WTC11 (cell line): ENCODE data around the gene ZNF700. TPM values are rescaled to one million over a fixed set of nuclear protein-coding genes. Genes with fewer than 3 reads are reported as not detected.

Experiments
- ATAC-seq: fragments of 200-7000 bp; cut with Tn5 transposase; 2 replicates; pipeline ENCODE4 v1.10.0; 2021; ENCODE audit warnings: mild to moderate bottlenecking, moderate library complexity
- CTCF ChIA-PET: fragments of 300-600 bp; sonication (Branson Sonifier 250); formaldehyde crosslinking; loops from one replicate; lab custom pipeline; 2021; ENCODE audit warnings: antibody characterized with exemption; lab: Charles Lee
- POLR2A ChIA-PET: fragments of 350-600 bp; sonication (Branson Sonifier 250); formaldehyde crosslinking; loops from one replicate; lab custom pipeline; 2021; ENCODE audit warnings: antibody characterized with exemption; lab: Charles Lee
- DNase-seq: peaks from one replicate; pipeline ENCODE4 v3.0.0; 2021; ENCODE audit warnings: low spot score
- H3K27ac Mint-ChIP-seq: 2 replicates; pipeline ENCODE4 v1.8.0; 2021; ENCODE audit warnings: mixed read lengths
- H3K27me3 Mint-ChIP-seq: 2 replicates; pipeline ENCODE4 v1.8.0; 2021; ENCODE audit warnings: low read depth, mild to moderate bottlenecking, moderate library complexity, mixed read lengths
- H3K36me3 Mint-ChIP-seq: 2 replicates; pipeline ENCODE4 v1.8.0; 2021; ENCODE audit warnings: mixed read lengths
- H3K4me1 Mint-ChIP-seq: 2 replicates; pipeline ENCODE4 v1.8.0; 2022; ENCODE audit warnings: mixed read lengths
- H3K4me3 Mint-ChIP-seq: 2 replicates; pipeline ENCODE4 v1.8.0; 2021; ENCODE audit warnings: mild to moderate bottlenecking, moderate library complexity, mixed read lengths
- H3K9me3 Mint-ChIP-seq: 2 replicates; pipeline ENCODE4 v1.8.0; 2021; ENCODE audit warnings: mixed read lengths
- ATF1 ChIP-seq: sonication (generic); formaldehyde crosslinking; IDR thresholded peaks from 2 replicates; pipeline ENCODE4 v1.8.1; 2023; ENCODE audit warnings: mild to moderate bottlenecking, moderate library complexity, missing genetic modification reagents
- CREM ChIP-seq: sonication (generic); formaldehyde crosslinking; IDR thresholded peaks from 2 replicates; pipeline ENCODE4 v1.8.1; 2022; ENCODE audit warnings: mild to moderate bottlenecking, missing genetic modification reagents, moderate library complexity
- ETV6 ChIP-seq: sonication (generic); formaldehyde crosslinking; IDR thresholded peaks from 2 replicates; pipeline ENCODE4 v1.8.1; 2022; ENCODE audit warnings: mild to moderate bottlenecking, missing genetic modification reagents
- FOXJ3 ChIP-seq: sonication (generic); formaldehyde crosslinking; IDR thresholded peaks from 2 replicates; pipeline ENCODE4 v1.9.0; 2021; ENCODE audit warnings: missing genetic modification reagents, mild to moderate bottlenecking, borderline replicate concordance
- MXD4 ChIP-seq: fragments of 250-450 bp; sonication (Bioruptor Pico); IDR thresholded peaks from 2 replicates; pipeline ENCODE4 v1.8.0; 2021; ENCODE audit warnings: mild to moderate bottlenecking, moderate library complexity, borderline replicate concordance
- NFATC4 ChIP-seq: fragments of 250-450 bp; sonication (Bioruptor Pico); IDR thresholded peaks from 2 replicates; pipeline ENCODE4 v1.9.0; 2021; ENCODE audit warnings: mild to moderate bottlenecking
- NFE2L1 ChIP-seq: sonication (generic); formaldehyde crosslinking; IDR thresholded peaks from 2 replicates; pipeline ENCODE4 v1.8.1; 2023; ENCODE audit warnings: missing genetic modification reagents
- NR3C1 ChIP-seq: sonication (generic); formaldehyde crosslinking; conservative IDR thresholded peaks from 2 replicates; pipeline ENCODE4 v1.8.1; 2023; ENCODE audit warnings: low read depth, mild to moderate bottlenecking, missing genetic modification reagents
- PRRX2 ChIP-seq: fragments of 250-450 bp; sonication (Bioruptor Pico); IDR thresholded peaks from 2 replicates; pipeline ENCODE4 v1.8.0; 2021; ENCODE audit warnings: mild to moderate bottlenecking
- RORB ChIP-seq: fragments of 250-450 bp; sonication (Bioruptor Pico); IDR thresholded peaks from 2 replicates; pipeline ENCODE4 v1.9.0; 2021; ENCODE audit warnings: mild to moderate bottlenecking
- SP1 ChIP-seq: sonication (generic); formaldehyde crosslinking; conservative IDR thresholded peaks from 2 replicates; pipeline ENCODE4 v1.8.1; 2022; ENCODE audit warnings: missing genetic modification reagents
- STAT6 ChIP-seq: sonication (generic); formaldehyde crosslinking; conservative IDR thresholded peaks from 2 replicates; pipeline ENCODE4 v1.8.1; 2023; ENCODE audit warnings: mild to moderate bottlenecking, low read depth, missing genetic modification reagents, moderate library complexity
- ZNF416 ChIP-seq: fragments of 250-450 bp; sonication (Bioruptor Pico); IDR thresholded peaks from 2 replicates; pipeline ENCODE4 v1.9.0; 2021; ENCODE audit warnings: mild to moderate bottlenecking, inconsistent platforms
- total RNA-seq: library from RNA; stranded (reverse); gene quantifications from 3 replicates; pipeline ENCODE4 v1.2.3, GENCODE V29; 2021
- TF ChIP-seq, protein P1 (sequence below): sonication (generic); formaldehyde crosslinking; IDR thresholded peaks from 2 replicates; pipeline ENCODE4 v1.8.0; 2022; ENCODE audit warnings: mild to moderate bottlenecking, missing genetic modification reagents
- TF ChIP-seq, protein P2 (sequence below): fragments of 250-450 bp; sonication (Bioruptor Pico); conservative IDR thresholded peaks from 2 replicates; pipeline ENCODE4 v1.9.0; 2021; ENCODE audit warnings: mild to moderate bottlenecking
- TF ChIP-seq, protein P3 (sequence below): sonication (generic); formaldehyde crosslinking; IDR thresholded peaks from 2 replicates; pipeline ENCODE4 v1.8.1; 2022; ENCODE audit warnings: mild to moderate bottlenecking, moderate library complexity, missing genetic modification reagents
- TF ChIP-seq, protein P4 (sequence below): sonication (generic); formaldehyde crosslinking; IDR thresholded peaks from 2 replicates; pipeline ENCODE4 v1.8.0; 2023; ENCODE audit warnings: mild to moderate bottlenecking, missing genetic modification reagents
- TF ChIP-seq, protein P5 (sequence below): fragments of 250-450 bp; sonication (Bioruptor Pico); IDR thresholded peaks from 2 replicates; pipeline ENCODE4 v1.9.0; 2021; ENCODE audit warnings: mild to moderate bottlenecking
- TF ChIP-seq, protein P6 (sequence below): sonication (generic); formaldehyde crosslinking; IDR thresholded peaks from 2 replicates; pipeline ENCODE4 v1.8.1; 2023; ENCODE audit warnings: mild to moderate bottlenecking, missing genetic modification reagents, moderate library complexity
- TF ChIP-seq, protein P7 (sequence below): sonication (generic); formaldehyde crosslinking; IDR thresholded peaks from 2 replicates; pipeline ENCODE4 v1.8.1; 2023; ENCODE audit warnings: mild to moderate bottlenecking, moderate library complexity, missing genetic modification reagents

Gene ZNF700
- total RNA-seq, 1 experiment from 2014 or later: 9.1 TPM

DNA sequence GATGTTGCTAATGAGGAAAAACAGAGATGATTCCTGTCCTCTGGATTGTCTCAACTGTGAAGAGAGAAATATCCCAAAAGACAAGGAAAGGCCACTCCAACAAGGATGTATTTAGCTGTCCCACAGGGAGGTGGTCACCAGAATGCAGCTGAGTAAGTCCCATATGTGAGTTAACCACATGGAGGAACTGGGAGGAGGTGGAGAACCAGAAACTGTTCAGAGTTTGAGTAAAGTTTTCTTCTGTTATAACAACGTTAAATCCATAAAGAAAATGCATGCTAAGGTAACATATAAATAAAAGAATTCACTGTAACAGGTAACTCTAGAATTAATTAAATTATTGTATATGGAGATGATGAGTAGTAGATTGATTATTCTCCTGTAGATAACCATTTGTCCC lies 45.3 kb downstream of the ZNF700 start:
- no peaks in the 10 kb centered on the region for H3K36me3 Mint-ChIP-seq
- ATAC-seq (no peak), DNase-seq (no peak)
- CTCF ChIA-PET: interaction anchor here (1.1 kb wide), 1 partner anchor 15 kb away, joined by 3 read pairs; no protein-coding TSS in a partner anchor
- peaks cover 18% of the 10 kb centered on the region for H3K27me3 Mint-ChIP-seq
- POLR2A ChIA-PET: no interaction called here
- TF ChIP-seq STAT6: no peak
- TF ChIP-seq CREM: no peak
- H3K27ac Mint-ChIP-seq: no peak overlapping the region
- H3K4me1 Mint-ChIP-seq: peaks cover 8% of the 10 kb centered on the region
- H3K4me3 Mint-ChIP-seq: no peak overlapping the region
- peaks cover 9% of the 10 kb centered on the region for H3K9me3 Mint-ChIP-seq

GRCh38 chr19:11971041-11971440 lies 46.1 kb downstream of the ZNF700 start:
- ChIA-PET CTCF (no interaction called here), POLR2A (interaction anchor here (0.6 kb wide), 1 partner anchor 88 kb away, joined by 3 read pairs; no protein-coding TSS in a partner anchor)
- Mint-ChIP-seq H3K4me1 (peaks cover 1% of the 10 kb centered on the region), H3K9me3 (peaks cover 15% of the 10 kb centered on the region), H3K27me3 (peaks cover 11% of the 10 kb centered on the region), H3K27ac (no peak overlapping the region), H3K36me3 (peaks cover 6% of the 10 kb centered on the region), H3K4me3 (no peak overlapping the region)
- DNase-seq (no peak), ATAC-seq (no peak)
- TF ChIP-seq SP1 (CRISPR knock-in tag): no peak
- no peak for TF ChIP-seq STAT6
- no peak for TF ChIP-seq RORB (CRISPR knock-in tag)
- TF ChIP-seq NR3C1: no peak
- TF ChIP-seq, protein P1, sequence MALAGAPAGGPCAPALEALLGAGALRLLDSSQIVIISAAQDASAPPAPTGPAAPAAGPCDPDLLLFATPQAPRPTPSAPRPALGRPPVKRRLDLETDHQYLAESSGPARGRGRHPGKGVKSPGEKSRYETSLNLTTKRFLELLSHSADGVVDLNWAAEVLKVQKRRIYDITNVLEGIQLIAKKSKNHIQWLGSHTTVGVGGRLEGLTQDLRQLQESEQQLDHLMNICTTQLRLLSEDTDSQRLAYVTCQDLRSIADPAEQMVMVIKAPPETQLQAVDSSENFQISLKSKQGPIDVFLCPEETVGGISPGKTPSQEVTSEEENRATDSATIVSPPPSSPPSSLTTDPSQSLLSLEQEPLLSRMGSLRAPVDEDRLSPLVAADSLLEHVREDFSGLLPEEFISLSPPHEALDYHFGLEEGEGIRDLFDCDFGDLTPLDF (CRISPR knock-in tag): no peak
- TF ChIP-seq, protein P2, sequence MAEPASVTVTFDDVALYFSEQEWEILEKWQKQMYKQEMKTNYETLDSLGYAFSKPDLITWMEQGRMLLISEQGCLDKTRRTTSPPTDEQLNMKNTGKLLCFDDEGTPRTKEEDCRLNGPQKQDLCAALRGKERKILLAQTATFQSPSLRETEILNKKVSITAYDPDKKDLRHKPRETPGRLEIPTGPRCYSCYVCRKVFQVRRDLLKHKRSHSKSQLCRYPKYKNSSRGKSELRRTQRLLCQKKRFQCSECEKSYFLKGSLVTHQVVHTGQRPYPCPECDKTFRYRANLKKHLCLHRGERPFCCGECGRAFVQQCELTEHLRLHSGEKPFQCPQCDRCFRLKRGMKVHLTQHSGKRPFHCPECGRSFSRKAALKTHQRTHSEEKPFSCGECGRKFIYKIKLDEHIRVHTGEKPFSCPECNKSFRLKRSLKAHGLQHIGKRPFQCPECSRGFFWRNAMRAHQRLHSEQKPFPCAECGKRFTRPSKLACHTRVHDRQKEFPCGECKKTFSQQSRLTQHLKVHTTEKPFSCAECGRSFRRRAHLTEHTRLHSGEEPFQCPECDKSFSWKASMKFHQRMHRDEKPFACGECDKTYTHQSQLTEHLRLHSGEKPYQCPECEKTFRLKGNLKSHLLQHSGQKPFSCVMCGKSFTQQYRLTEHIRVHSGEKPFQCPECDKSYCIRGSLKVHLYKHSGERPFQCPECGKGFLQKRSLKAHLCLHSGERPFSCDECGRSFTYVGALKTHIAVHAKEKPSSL (CRISPR knock-in tag): no peak
- TF ChIP-seq, protein P3, sequence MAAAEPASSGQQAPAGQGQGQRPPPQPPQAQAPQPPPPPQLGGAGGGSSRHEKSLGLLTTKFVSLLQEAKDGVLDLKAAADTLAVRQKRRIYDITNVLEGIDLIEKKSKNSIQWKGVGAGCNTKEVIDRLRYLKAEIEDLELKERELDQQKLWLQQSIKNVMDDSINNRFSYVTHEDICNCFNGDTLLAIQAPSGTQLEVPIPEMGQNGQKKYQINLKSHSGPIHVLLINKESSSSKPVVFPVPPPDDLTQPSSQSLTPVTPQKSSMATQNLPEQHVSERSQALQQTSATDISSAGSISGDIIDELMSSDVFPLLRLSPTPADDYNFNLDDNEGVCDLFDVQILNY: no peak
- no peak for TF ChIP-seq NFE2L1 (CRISPR knock-in tag)
- no peak for TF ChIP-seq MXD4 (CRISPR knock-in tag)
- no peak for TF ChIP-seq ATF1
- no peak for TF ChIP-seq PRRX2
- no peak for TF ChIP-seq ZNF416 (CRISPR knock-in tag)
- no peak for TF ChIP-seq NFATC4
- TF ChIP-seq, protein P4, sequence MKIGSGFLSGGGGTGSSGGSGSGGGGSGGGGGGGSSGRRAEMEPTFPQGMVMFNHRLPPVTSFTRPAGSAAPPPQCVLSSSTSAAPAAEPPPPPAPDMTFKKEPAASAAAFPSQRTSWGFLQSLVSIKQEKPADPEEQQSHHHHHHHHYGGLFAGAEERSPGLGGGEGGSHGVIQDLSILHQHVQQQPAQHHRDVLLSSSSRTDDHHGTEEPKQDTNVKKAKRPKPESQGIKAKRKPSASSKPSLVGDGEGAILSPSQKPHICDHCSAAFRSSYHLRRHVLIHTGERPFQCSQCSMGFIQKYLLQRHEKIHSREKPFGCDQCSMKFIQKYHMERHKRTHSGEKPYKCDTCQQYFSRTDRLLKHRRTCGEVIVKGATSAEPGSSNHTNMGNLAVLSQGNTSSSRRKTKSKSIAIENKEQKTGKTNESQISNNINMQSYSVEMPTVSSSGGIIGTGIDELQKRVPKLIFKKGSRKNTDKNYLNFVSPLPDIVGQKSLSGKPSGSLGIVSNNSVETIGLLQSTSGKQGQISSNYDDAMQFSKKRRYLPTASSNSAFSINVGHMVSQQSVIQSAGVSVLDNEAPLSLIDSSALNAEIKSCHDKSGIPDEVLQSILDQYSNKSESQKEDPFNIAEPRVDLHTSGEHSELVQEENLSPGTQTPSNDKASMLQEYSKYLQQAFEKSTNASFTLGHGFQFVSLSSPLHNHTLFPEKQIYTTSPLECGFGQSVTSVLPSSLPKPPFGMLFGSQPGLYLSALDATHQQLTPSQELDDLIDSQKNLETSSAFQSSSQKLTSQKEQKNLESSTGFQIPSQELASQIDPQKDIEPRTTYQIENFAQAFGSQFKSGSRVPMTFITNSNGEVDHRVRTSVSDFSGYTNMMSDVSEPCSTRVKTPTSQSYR: no peak
- TF ChIP-seq, protein P5, sequence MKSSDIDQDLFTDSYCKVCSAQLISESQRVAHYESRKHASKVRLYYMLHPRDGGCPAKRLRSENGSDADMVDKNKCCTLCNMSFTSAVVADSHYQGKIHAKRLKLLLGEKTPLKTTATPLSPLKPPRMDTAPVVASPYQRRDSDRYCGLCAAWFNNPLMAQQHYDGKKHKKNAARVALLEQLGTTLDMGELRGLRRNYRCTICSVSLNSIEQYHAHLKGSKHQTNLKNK (CRISPR knock-in tag): no peak
- no peak for TF ChIP-seq ETV6 (CRISPR knock-in tag)
- TF ChIP-seq FOXJ3: no peak
- TF ChIP-seq, protein P6, sequence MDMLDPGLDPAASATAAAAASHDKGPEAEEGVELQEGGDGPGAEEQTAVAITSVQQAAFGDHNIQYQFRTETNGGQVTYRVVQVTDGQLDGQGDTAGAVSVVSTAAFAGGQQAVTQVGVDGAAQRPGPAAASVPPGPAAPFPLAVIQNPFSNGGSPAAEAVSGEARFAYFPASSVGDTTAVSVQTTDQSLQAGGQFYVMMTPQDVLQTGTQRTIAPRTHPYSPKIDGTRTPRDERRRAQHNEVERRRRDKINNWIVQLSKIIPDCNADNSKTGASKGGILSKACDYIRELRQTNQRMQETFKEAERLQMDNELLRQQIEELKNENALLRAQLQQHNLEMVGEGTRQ: no peak
- TF ChIP-seq, protein P7, sequence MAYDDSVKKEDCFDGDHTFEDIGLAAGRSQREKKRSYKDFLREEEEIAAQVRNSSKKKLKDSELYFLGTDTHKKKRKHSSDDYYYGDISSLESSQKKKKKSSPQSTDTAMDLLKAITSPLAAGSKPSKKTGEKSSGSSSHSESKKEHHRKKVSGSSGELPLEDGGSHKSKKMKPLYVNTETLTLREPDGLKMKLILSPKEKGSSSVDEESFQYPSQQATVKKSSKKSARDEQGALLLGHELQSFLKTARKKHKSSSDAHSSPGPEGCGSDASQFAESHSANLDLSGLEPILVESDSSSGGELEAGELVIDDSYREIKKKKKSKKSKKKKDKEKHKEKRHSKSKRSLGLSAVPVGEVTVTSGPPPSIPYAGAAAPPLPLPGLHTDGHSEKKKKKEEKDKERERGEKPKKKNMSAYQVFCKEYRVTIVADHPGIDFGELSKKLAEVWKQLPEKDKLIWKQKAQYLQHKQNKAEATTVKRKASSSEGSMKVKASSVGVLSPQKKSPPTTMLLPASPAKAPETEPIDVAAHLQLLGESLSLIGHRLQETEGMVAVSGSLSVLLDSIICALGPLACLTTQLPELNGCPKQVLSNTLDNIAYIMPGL (CRISPR knock-in tag): no peak
